ENCODE measurements around the gene LPAR4.
"Not testable (repeated sequence)": the region's sequence is repeated elsewhere in the genome, so short reads cannot be mapped to it uniquely, and the experiment has no call there.

Gene LPAR4, protein sequence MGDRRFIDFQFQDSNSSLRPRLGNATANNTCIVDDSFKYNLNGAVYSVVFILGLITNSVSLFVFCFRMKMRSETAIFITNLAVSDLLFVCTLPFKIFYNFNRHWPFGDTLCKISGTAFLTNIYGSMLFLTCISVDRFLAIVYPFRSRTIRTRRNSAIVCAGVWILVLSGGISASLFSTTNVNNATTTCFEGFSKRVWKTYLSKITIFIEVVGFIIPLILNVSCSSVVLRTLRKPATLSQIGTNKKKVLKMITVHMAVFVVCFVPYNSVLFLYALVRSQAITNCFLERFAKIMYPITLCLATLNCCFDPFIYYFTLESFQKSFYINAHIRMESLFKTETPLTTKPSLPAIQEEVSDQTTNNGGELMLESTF

DNA sequence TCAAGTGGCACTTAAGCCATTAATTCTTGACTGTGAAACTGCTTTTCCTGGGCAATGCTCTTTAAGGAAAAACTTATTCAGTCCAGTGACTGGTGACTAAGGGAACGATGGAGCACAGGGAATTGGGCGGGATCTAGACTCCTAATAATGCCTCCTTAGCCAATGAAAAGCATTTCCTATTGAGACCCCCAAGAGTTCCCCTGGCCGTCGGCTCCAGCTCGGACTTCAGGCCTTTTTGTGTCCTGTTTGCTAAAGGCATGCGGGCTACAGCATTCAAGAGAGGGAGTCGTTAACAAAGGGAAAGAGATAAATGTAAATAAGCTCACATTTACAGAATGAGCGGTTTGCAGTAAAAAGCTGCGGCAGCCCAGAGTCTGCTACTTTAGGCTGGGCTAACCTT lies at the start of gene LPAR4:
LPAR4 (plus strand) TSS at position 232 of the 400 bp plus-strand sequence. CDS start 7,150 bp downstream, outside the sequence.
- no peak for DNase-seq

DNA sequence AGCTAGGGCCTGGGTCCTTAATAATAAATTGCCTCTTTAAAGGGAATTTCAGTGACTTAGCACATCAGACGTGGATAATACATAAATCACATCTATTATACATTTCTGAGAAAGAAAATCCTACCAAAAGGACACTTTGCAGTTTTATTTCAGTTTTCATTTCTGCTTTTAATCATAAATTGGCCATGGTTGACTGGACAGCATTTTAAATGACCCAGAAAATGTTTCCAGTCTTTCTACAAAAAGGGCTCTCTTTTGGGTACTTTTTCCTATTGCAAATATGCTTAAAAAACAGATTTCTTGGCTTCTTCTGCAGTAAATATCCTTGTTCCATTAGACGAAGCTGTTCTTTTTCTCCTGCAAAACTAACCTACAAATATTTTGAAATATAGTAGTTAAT lies 41.4 kb upstream of the LPAR4 start:
- no peak for DNase-seq

DNA sequence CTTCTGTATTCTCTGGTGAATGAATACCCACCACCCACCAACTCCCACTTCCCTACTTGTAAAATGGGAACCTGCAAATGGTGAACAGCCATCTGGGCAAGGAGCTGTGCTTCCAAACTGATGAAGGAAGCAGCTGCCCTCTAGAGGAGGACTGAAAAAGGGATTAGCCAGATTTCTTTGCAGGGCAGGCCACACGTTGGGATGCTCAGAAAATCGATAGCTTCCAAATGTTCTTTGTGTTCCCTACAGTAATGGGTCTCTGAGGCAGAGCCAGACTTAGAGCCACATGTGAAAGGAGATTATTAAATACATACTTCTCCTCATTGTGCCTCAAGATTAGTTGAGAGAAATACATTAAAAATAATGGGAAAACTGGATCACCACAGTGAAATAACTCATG lies 39.3 kb upstream of the LPAR4 start:
- no peak for DNase-seq

DNA sequence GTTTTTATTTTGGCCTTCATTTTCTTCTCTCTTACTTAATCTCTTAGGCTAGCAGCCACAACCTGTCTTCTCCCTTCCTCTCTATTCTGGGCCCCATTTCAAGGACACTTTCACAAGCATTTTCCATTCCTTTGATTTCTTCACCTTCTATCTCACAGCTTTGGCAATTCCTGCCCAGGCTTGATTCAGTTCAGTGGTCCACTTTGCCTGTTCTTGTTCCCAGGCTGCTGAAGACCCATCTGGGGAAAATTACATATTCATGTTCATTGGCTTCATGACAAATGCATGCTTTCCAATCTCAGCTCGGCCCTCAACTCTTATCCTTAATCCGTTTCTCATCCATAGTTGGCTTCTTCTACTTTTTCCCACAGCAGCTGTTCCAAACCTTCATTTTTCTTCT lies 38.7 kb upstream of the LPAR4 start:
- DNase-seq, result no peak

DNA sequence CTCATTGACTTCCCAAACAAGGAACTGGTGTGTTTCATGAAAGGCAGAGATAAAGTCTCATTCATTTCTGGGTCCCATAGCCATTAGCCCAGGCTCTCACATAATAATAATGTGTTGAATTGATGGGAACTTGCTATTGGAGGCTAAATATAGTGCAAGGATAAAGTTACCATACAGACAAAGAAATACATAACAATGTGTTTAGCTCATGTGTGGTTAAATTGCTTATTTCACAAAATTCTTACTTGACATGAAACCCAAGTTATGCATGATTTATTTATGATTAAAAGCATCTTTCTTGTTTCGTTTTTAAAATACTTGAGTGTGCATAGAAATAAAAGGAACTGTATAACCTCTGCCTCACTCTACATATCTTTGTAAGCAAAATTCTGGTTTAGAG lies 37.3 kb upstream of the LPAR4 start:
- no peak for DNase-seq

DNA sequence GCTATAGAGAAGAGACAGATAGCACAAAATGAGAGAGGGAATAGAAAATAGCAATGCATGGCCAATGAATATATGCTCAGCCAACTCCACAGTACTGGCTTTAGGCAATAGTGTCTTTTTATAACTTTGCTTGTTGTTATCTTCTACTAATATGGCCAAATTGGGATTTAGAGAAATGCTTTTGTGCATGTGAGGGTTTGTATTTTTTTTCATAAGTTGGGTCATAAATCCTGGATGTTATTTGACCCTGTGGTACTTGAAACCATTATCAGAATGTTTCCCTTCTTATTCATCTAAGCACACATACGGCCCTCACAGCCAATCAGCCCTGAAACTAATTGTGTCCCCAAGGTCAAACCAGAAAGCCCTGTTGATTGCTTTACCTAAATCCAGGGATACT lies 35.2 kb upstream of the LPAR4 start:
- no peak for DNase-seq

DNA sequence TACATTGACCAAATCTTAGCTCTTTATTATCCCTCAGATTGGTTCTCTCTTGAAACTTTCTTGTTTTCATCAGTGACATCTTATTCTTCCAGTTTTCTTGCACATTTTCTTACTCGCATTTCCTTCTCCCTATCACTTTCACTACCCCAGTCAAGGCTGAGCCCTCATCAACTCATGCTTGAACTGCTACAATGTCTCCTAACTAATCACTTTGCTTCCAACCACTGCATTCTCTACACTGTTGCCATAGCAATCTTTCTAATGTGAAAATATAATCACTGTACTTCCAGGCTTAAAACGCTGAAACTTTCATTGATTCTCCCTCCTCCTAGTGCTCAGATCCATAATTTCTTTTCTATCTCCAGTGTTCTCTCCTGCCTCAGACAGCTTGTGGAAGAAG lies 22.2 kb upstream of the LPAR4 start:
- DNase-seq, result no peak

DNA sequence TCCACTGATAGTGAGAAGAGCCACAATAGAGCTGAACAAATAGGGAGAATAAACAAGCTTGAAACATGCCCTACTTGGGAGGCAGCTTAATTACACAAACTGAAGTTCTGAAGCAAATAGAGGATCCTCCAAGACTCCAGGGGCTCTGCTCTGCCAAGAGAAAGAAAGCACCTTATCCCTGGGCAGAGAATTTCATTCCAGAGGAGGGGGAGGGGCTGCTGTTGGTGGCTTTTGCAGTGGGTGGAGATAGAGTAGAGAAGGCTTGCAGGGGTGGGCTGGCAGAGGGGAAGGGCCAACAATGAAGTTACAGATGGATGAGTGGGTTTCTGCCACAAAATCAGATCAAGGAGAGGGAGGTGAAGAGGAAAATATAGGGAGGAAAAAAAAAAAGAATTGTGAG lies 1.0 kb upstream of the LPAR4 start:
- no peak for DNase-seq

DNA sequence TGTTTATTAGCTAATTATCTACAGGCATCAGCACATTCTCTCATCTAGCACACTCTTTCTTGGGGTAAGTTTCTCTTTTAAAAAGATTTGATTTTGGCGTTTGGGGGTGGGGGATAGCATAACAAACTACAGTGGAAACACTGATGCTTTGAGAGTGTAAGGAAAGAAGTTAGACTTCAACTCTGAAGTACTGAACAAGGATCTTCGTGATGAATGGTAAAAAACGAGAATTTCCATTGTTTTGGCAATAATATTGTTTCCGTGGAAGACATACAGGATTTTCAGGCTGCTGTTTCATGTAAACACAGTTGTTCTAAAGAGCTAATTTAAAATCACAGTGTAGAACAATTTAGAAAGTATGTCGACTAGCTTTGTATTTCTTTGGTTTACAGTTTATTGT lies 451 bp downstream of the LPAR4 start:
- DNase-seq, result no peak

DNA sequence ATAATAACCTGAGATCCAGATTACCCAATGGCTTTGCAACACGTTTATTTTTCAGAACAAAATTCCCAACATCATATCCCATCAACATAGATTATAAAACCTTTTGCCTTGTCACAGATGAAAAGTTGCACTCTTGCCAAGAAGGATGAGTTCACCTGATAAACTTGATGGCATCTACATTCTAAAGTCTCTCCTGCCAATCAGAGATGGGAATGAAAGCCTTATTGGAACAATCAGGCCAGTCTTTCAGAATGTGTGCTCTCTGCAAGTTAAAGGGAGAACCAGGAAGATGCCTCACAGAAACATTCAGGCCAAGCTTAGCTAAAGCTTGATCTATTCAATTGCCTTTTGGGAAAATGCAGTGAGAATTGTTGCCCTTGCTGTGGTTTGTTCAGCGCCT lies 1.3 kb downstream of the LPAR4 start:
- no peak for DNase-seq

DNA sequence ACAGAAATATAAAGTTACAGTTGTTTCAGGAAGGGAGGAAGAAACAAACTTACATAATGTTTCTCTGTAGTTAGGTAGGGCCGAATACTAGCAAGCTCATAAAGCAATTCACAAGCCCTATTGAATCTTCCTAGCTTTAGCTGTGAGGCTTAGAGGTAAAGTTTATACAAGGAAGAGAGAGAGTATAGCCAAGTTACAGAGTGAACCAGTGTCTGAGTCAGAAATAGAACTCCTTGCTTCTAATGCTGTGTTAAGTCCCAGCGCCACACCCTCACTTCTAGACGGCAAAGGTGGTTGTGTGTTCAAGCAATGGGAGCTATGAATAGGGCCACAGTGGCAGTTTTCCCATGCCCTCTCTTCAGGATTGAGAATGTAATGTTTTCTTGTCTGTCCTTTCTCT lies 6.1 kb downstream of the LPAR4 start:
- no peak for DNase-seq

DNA sequence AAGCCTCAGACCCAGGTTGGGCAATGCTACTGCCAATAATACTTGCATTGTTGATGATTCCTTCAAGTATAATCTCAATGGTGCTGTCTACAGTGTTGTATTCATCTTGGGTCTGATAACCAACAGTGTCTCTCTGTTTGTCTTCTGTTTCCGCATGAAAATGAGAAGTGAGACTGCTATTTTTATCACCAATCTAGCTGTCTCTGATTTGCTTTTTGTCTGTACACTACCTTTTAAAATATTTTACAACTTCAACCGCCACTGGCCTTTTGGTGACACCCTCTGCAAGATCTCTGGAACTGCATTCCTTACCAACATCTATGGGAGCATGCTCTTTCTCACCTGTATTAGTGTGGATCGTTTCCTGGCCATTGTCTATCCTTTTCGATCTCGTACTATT lies 7.4 kb downstream of the LPAR4 start:
- no peak for DNase-seq

DNA sequence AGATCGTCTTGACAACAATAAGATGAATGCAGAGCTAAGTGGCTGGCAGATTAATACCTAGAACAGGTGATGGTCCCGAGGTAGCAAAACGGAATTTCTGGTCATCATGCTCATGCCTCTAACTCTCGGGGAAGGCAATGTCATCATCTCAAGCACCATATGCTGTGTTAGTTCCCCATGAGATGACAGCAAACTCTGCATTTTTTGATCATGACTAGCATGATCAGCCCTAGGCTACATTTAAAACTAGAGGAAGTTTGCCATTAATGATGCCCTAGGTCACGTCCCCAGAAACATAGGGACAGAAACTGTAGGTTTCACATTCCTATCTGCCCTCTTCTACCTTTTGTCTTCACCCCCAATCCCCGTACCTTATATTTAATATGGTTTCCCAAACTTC lies 11.6 kb downstream of the LPAR4 start:
- DNase-seq, result no peak

DNA sequence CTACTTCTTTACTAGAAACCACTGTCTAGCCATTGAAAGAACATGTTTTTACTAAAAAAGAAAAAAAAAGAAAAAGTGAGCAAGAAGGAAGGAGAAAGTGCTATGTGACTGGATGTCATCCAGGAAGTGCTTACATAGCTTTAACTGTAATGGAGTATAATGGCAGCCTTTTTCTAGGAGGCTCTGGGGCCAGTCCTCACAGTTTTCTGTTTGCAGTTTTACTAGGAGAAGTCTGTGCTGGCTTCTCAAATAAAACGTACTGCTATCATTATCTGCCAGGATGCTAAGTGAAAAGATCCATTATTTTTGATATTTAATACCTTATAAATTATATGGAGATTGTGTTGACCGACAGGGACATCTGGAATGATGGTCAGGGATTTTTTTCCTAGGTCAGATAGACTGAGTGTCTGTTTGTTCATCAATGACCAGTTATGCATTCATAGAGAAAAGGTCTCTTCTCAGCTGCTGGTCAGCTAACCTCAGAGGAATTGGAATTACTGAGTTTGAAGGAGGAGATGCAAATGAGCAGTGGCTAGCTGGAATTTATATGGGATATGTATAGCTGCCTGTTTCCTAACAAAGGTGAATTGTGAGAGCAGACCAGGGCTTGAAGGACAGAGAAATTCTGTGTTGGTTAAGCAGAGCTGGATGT lies 21.7 kb downstream of the LPAR4 start:
- DNase-seq, result no peak

DNA sequence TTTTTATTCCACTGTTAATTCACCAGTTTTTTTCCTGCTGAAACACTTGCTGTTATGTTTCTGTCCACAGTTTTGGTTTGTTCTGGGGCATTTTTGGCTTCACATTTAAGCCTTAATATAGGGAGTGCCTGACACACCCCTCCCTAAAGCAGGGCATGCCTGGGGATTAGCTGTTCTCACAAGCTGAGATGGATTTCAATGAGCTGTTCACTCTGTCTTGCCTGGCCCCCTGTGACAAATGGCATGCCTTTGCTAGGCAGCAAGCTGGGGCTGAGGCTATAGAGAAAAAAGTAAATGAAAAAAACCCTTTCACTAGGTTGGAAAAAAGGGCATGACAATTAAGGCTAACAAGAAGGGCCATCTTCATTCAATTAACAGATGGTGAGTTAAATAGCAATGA lies 22.4 kb downstream of the LPAR4 start:
- no peak for DNase-seq

DNA sequence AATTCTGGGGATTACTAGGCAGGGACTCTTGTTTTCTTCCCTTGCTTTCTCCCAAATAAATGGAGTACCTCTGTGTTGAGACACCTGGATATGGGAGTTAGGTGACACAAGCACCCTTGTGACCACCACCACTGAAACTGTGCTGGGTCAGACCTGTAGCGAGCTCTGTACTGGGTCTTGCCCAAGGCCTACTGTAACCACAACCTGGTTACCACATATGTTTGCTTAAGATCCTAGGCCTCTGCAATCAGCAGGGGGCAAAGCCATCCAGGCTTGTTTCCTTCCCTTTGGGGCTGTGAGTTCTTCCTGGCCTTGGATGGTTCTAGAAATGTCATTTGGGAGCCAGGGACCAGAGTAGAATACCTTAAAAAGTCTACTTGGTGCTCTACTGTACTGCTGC lies 49.4 kb downstream of the LPAR4 start:
- no peak for DNase-seq

DNA sequence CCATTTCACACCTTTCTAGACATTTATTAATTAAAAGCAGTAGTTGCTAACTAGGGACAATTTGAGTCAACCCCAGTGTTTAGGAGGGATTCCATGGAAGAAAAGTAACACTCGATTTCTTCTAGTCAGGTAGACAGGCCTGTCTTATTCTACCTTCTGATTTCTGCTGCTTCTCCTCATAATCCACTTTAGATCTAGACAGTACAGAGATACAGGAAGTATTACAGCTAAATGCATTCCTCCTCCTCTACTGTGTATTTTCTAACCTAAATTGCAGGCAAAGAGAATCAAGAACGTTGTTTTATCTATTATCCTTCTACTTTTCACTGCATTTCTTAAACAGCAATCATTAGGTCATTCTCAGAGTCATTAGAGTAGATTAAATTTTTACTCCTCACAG lies 52.6 kb downstream of the LPAR4 start:
- no peak for DNase-seq

DNA sequence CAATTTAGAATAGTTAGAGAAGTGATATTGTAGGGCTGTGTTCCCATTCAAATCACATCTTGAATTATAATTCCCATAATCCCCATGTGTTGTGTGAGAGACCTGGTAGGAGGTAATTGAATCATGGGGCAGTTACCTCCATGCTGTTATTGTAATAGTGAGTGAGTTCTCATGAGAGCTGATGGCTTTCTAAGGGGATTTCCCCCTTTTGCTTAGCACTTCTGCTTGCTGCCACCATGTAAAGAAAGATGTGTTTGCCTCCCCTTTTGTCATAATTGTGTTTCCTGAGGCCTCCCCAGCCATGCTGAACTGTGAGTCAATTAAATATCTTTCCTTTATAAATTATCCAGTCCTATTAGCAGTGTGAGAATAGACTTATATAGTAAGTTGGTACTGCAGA lies 53.2 kb downstream of the LPAR4 start:
- DNase-seq, result no peak

DNA sequence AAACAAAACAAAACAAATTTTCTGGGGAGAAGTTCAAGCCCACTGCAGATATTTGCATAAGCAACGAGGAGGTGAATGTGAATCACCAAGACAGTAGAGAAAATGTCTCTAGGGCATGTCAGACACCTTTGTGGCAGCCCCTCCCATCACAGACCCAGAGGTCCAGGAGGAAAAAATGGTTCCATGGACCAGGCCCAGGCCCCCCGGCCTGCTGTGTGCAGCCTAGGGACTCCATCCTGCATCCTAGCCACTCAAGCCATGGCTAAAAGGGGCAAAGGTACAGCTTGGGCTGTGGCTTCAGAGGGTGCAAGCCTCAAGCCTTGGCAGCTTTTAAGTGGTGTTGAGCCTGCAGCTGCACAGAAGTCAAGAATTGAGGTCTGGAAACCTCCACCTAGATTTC lies 54.0 kb downstream of the LPAR4 start:
- no peak for DNase-seq

DNA sequence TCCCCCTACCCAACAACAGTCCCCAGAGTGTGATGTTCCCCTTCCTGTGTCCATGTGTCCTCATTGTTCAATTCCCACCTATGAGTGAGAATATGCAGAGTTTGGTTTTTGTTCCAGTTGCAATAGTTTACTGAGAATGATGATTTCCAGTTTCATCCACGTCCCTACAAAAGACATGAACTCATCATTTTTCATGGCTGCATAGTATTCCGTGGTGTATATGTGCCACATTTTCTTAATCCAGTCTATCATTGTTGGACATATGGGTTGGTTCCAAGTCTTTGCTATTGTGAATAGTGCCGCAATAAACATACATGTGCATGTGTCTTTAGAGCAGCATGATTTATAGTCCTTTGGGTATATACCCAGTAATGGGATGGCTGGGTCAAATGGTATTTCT lies 55.0 kb downstream of the LPAR4 start:
- DNase-seq, result not testable (repeated sequence)

Data from NCI-H1436 treated with DMSO at 0.1 percent for 48 hours (cell line).